HepG2 (cell line): ENCODE results near the gene C20orf96. TPM values are rescaled to one million over a fixed set of nuclear protein-coding genes. Genes with fewer than 3 reads are reported as not detected.

Experiments
- AKAP8 ChIP-seq: sonication (generic); formaldehyde crosslinking; IDR thresholded peaks from 2 replicates; pipeline ENCODE4 v1.5.1; 2020; ENCODE audit warnings: mild to moderate bottlenecking, missing genetic modification reagents
- GTF3A ChIP-seq: sonication (generic); formaldehyde crosslinking; conservative IDR thresholded peaks from 2 replicates; pipeline ENCODE4 v1.4.0; 2020; ENCODE audit warnings: mild to moderate bottlenecking, missing genetic modification reagents
- ISX ChIP-seq: sonication (generic); formaldehyde crosslinking; conservative IDR thresholded peaks from 2 replicates; pipeline ENCODE4 v1.5.0; 2020; ENCODE audit warnings: missing genetic modification reagents
- JUNB ChIP-seq: sonication (generic); formaldehyde crosslinking; IDR thresholded peaks from 2 replicates; pipeline ENCODE4 v1.8.0; 2022; ENCODE audit warnings: missing genetic modification reagents, mild to moderate bottlenecking, borderline replicate concordance
- LCORL ChIP-seq, 2 experiments: fragments of 450-650 bp in 1 of 2; sonication (generic) in 1 of 2; formaldehyde crosslinking in 1 of 2; IDR thresholded peaks; 2 replicates each; pipeline versions ENCODE4 v1.5.0 to v1.6.1; 2017 to 2020; ENCODE audit warnings: antibody characterized with exemption in 1 of 2, missing genetic modification reagents in 1 of 2
- MATR3 ChIP-seq: sonication (generic); formaldehyde crosslinking; IDR thresholded peaks from 2 replicates; pipeline ENCODE4 v1.4.0; 2020; ENCODE audit warnings: missing genetic modification reagents
- PAF1 ChIP-seq: IDR thresholded peaks from 2 replicates; pipeline ENCODE4 v1.6.1; 2016; ENCODE audit warnings: missing genetic modification reagents, missing compliant biosample characterization
- POGZ ChIP-seq: sonication (generic); formaldehyde crosslinking; IDR thresholded peaks from 2 replicates; pipeline ENCODE4 v1.4.0; 2020; ENCODE audit warnings: mild to moderate bottlenecking, missing genetic modification reagents
- RARG ChIP-seq: sonication (generic); formaldehyde crosslinking; IDR thresholded peaks from 2 replicates; pipeline ENCODE4 v1.4.0; 2020; ENCODE audit warnings: low read depth, mild to moderate bottlenecking, missing genetic modification reagents
- RFX3 ChIP-seq: IDR thresholded peaks from 2 replicates; pipeline ENCODE4 v1.6.1; 2016; ENCODE audit warnings: missing biosample characterization, missing genetic modification reagents
- ZKSCAN1 ChIP-seq: fragments of 150-350 bp; IDR thresholded peaks from 2 replicates; pipeline ENCODE4 v1.6.1; 2014; ENCODE audit warnings: low read length
- ZNF234 ChIP-seq: sonication (generic); formaldehyde crosslinking; conservative IDR thresholded peaks from 2 replicates; pipeline ENCODE4 v1.5.1; 2020; ENCODE audit warnings: mild to moderate bottlenecking, missing genetic modification reagents
- ZNF460 ChIP-seq: sonication (generic); formaldehyde crosslinking; IDR thresholded peaks from 2 replicates; pipeline ENCODE4 v1.5.1; 2020; ENCODE audit warnings: missing genetic modification reagents, mild to moderate bottlenecking, borderline replicate concordance
- ZNF644 ChIP-seq: IDR thresholded peaks from 2 replicates; pipeline ENCODE4 v1.6.1; 2016; ENCODE audit warnings: low read depth
- polyA plus RNA-seq, 8 experiments: library from polyadenylated mRNA; depleted of rRNA in 3 of 8; stranded (reverse) in 7 of 8; unstranded in 1 of 8; fragments of >200 nt; fragmentation: Illumina TruSeq in 4 of 8; extraction: Trizol in 4 of 8; gene quantifications; 2 replicates each; pipeline versions ENCODE4 v1.2.1 to v1.2.3, GENCODE V29; 2011 to 2016; ENCODE audit warnings: low read depth in 4 of 8, missing spikeins in 1 of 8, mixed read lengths in 1 of 8; ENCODE audit not compliant: insufficient read depth in 1 of 8
- total RNA-seq, 5 experiments: library from RNA; depleted of rRNA; stranded (reverse); fragments of >200 nt; fragmentation: Illumina TruSeq; extraction: Trizol; gene quantifications; 2 replicates each; pipeline ENCODE4 v1.2.3, GENCODE V29; 2016; ENCODE audit warnings: low read depth in 1 of 5
- TF ChIP-seq, protein P1 (sequence below): sonication (generic); formaldehyde crosslinking; IDR thresholded peaks from 2 replicates; pipeline ENCODE4 v1.5.0; 2020; ENCODE audit warnings: mild to moderate bottlenecking, missing genetic modification reagents
- TF ChIP-seq, protein P2 (sequence below): sonication (generic); formaldehyde crosslinking; IDR thresholded peaks from 2 replicates; pipeline ENCODE4 v1.4.0; 2020; ENCODE audit warnings: missing genetic modification reagents
- TF ChIP-seq, protein P3 (sequence below): IDR thresholded peaks from 2 replicates; pipeline ENCODE4 v1.6.1; 2016; ENCODE audit warnings: control low read depth
- TF ChIP-seq, protein P4 (sequence below): sonication (generic); formaldehyde crosslinking; IDR thresholded peaks from 2 replicates; pipeline ENCODE4 v1.4.0; 2020; ENCODE audit warnings: missing genetic modification reagents

C20orf96 gene
- total and polyA plus RNA-seq, 2 of the 13 experiments (the other 11 are each of a cell fraction or from before 2014, with no cell fraction given) = 3.8 to 20.6 TPM

DNA sequence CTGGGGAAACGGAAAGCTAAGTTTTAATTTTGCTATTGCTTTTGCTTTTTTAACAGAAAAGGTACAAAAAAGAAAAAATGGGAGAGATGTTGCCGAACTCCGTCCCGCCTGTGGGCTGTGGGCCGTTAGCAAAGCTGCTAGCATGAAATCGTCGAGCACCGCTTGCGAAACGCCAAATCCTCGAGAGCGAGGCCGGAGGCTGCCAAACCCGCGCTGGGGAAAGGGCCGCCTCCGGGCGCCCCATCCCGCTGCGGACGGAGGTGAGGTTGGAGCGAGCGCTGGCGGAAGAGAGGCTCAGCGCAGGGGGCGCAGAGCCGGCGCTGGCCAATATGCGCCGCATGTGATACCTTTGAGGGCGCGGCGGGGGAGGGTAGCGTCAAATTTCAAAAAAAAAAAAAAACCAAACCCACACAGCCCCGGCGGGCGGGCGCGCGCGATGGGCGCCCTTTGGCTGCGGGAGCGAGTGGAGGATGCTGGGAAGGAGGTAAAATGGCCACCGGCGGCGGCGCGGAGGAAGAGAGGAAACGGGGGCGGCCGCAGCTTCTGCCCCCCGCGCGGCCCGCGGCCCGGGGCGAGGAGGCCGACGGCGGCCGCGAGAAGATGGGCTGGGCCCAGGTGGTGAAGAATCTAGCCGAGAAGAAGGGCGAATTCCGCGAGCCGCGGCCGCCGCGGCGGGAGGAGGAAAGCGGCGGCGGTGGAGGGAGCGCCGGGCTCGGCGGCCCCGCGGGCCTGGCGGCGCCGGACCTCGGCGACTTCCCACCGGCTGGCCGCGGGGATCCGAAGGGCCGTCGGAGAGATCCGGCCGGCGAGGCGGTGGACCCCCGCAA lies 6.8 kb upstream of the C20orf96 start, which contains the start of gene ZCCHC3 (continued):
- TF ChIP-seq ZNF644 (CRISPR knock-in tag) (peak; percentile 72; the same call in 1 of the 2 replicates), ZNF234 (CRISPR knock-in tag) (peak; percentile 98), AKAP8 (CRISPR knock-in tag) (peak; percentile 89; the same call in 1 of the 2 replicates), ZKSCAN1 (no peak), POGZ (CRISPR knock-in tag) (peak; percentile 97), ZNF460 (CRISPR knock-in tag) (peak; percentile 87; the same call in 1 of the 2 replicates), GTF3A (CRISPR knock-in tag) (no peak), LCORL (IDR thresholded peaks at IDR 0.05) (peak; percentile 90), LCORL (CRISPR knock-in tag; IDR thresholded peaks at IDR 0.05) (peak; percentile 100), ISX (CRISPR knock-in tag) (peak; percentile 91), RFX3 (peak; percentile 56; the same call in 1 of the 2 replicates), MATR3 (no peak), RARG (CRISPR knock-in tag) (peak; percentile 74; the same call in 1 of the 2 replicates), PAF1 (CRISPR knock-in tag) (0 out of 2 replicates have a peak, but pooled peaks have one; percentile 79), JUNB (CRISPR knock-in tag) (peak; percentile 80)
- TF ChIP-seq, protein P1, sequence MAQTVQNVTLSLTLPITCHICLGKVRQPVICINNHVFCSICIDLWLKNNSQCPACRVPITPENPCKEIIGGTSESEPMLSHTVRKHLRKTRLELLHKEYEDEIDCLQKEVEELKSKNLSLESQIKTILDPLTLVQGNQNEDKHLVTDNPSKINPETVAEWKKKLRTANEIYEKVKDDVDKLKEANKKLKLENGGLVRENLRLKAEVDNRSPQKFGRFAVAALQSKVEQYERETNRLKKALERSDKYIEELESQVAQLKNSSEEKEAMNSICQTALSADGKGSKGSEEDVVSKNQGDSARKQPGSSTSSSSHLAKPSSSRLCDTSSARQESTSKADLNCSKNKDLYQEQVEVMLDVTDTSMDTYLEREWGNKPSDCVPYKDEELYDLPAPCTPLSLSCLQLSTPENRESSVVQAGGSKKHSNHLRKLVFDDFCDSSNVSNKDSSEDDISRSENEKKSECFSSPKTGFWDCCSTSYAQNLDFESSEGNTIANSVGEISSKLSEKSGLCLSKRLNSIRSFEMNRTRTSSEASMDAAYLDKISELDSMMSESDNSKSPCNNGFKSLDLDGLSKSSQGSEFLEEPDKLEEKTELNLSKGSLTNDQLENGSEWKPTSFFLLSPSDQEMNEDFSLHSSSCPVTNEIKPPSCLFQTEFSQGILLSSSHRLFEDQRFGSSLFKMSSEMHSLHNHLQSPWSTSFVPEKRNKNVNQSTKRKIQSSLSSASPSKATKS (CRISPR knock-in tag) = peak; percentile 98
- TF ChIP-seq, protein P2, sequence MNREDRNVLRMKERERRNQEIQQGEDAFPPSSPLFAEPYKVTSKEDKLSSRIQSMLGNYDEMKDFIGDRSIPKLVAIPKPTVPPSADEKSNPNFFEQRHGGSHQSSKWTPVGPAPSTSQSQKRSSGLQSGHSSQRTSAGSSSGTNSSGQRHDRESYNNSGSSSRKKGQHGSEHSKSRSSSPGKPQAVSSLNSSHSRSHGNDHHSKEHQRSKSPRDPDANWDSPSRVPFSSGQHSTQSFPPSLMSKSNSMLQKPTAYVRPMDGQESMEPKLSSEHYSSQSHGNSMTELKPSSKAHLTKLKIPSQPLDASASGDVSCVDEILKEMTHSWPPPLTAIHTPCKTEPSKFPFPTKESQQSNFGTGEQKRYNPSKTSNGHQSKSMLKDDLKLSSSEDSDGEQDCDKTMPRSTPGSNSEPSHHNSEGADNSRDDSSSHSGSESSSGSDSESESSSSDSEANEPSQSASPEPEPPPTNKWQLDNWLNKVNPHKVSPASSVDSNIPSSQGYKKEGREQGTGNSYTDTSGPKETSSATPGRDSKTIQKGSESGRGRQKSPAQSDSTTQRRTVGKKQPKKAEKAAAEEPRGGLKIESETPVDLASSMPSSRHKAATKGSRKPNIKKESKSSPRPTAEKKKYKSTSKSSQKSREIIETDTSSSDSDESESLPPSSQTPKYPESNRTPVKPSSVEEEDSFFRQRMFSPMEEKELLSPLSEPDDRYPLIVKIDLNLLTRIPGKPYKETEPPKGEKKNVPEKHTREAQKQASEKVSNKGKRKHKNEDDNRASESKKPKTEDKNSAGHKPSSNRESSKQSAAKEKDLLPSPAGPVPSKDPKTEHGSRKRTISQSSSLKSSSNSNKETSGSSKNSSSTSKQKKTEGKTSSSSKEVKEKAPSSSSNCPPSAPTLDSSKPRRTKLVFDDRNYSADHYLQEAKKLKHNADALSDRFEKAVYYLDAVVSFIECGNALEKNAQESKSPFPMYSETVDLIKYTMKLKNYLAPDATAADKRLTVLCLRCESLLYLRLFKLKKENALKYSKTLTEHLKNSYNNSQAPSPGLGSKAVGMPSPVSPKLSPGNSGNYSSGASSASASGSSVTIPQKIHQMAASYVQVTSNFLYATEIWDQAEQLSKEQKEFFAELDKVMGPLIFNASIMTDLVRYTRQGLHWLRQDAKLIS (CRISPR knock-in tag) = no peak
- TF ChIP-seq, protein P3, sequence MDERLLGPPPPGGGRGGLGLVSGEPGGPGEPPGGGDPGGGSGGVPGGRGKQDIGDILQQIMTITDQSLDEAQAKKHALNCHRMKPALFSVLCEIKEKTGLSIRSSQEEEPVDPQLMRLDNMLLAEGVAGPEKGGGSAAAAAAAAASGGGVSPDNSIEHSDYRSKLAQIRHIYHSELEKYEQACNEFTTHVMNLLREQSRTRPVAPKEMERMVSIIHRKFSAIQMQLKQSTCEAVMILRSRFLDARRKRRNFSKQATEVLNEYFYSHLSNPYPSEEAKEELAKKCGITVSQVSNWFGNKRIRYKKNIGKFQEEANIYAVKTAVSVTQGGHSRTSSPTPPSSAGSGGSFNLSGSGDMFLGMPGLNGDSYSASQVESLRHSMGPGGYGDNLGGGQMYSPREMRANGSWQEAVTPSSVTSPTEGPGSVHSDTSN (CRISPR knock-in tag) = 0 out of 2 replicates have a peak, but pooled peaks have one; percentile 25
- TF ChIP-seq, protein P4, sequence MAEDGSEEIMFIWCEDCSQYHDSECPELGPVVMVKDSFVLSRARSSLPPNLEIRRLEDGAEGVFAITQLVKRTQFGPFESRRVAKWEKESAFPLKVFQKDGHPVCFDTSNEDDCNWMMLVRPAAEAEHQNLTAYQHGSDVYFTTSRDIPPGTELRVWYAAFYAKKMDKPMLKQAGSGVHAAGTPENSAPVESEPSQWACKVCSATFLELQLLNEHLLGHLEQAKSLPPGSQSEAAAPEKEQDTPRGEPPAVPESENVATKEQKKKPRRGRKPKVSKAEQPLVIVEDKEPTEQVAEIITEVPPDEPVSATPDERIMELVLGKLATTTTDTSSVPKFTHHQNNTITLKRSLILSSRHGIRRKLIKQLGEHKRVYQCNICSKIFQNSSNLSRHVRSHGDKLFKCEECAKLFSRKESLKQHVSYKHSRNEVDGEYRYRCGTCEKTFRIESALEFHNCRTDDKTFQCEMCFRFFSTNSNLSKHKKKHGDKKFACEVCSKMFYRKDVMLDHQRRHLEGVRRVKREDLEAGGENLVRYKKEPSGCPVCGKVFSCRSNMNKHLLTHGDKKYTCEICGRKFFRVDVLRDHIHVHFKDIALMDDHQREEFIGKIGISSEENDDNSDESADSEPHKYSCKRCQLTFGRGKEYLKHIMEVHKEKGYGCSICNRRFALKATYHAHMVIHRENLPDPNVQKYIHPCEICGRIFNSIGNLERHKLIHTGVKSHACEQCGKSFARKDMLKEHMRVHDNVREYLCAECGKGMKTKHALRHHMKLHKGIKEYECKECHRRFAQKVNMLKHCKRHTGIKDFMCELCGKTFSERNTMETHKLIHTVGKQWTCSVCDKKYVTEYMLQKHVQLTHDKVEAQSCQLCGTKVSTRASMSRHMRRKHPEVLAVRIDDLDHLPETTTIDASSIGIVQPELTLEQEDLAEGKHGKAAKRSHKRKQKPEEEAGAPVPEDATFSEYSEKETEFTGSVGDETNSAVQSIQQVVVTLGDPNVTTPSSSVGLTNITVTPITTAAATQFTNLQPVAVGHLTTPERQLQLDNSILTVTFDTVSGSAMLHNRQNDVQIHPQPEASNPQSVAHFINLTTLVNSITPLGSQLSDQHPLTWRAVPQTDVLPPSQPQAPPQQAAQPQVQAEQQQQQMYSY (CRISPR knock-in tag) = peak; percentile 82; the same call in 1 of the 2 replicates
